MG63 (cell line): ENCODE measurements around the gene IL10RB. TPM values are rescaled to one million over a fixed set of nuclear protein-coding genes. Genes with fewer than 3 reads are reported as not detected.

Experiments
- DNase-seq: peaks from one replicate; pipeline ENCODE4 v3.0.0-alpha.2; 2020
- H3K27me3 ChIP-seq: fragments of 250-450 bp; sonication (Bioruptor Pico); 2 replicates; pipeline ENCODE4 v1.5.1; 2020; ENCODE audit warnings: mild to moderate bottlenecking, moderate library complexity
- H3K36me3 ChIP-seq: fragments of 250-450 bp; sonication (Bioruptor Pico); 2 replicates; pipeline ENCODE4 v1.5.1; 2020; ENCODE audit warnings: mild to moderate bottlenecking, moderate library complexity
- H3K4me3 ChIP-seq: fragments of 250-450 bp; sonication (Bioruptor Pico); 2 replicates; pipeline ENCODE4 v1.5.1; 2020; ENCODE audit warnings: mild to moderate bottlenecking, moderate library complexity
- H3K9me3 ChIP-seq: fragments of 250-450 bp; sonication (Bioruptor Pico); 2 replicates; pipeline ENCODE4 v1.5.1; 2020; ENCODE audit warnings: mild to moderate bottlenecking, moderate library complexity
- total RNA-seq: library from RNA; depleted of rRNA; stranded (reverse); fragments of >200 nt; shearing (Covaris generic); gene quantifications from 2 replicates; pipeline ENCODE4 v1.2.3, GENCODE V29; 2014; ENCODE audit warnings: low replicate concordance

IL10RB gene
- total RNA-seq, 1 experiment from 2014 or later: 44.5 TPM

DNA sequence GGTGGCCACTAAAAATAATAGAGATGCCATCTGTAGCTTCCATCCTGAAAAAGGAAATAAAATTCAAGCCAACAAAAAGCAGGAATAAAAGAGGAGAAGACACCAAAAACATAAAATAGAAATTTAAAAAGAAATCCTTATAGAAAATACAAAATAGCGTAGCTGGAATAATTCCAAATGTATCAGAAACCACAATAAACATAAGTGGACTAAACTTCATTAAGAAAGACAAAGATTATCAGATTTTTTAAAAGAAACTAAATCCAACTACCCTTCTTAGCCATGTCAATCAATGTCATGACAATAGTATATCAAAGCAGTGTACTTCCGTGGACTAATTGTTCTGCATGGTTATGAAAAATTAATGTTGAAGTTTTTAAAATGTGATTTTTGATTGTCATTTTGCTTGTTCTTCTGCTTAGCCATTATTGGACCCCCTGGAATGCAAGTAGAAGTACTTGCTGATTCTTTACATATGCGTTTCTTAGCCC lies 13.2 kb downstream of the IL10RB start:
- H3K36me3 ChIP-seq: peaks cover 18% of the 10 kb centered on the region
- no peak overlapping the region for H3K4me3 ChIP-seq
- no peaks in the 10 kb centered on the region for H3K27me3 ChIP-seq
- no peak for DNase-seq
- peaks cover 10% of the 10 kb centered on the region; the same call in 1 of the 2 replicates for H3K9me3 ChIP-seq

DNA sequence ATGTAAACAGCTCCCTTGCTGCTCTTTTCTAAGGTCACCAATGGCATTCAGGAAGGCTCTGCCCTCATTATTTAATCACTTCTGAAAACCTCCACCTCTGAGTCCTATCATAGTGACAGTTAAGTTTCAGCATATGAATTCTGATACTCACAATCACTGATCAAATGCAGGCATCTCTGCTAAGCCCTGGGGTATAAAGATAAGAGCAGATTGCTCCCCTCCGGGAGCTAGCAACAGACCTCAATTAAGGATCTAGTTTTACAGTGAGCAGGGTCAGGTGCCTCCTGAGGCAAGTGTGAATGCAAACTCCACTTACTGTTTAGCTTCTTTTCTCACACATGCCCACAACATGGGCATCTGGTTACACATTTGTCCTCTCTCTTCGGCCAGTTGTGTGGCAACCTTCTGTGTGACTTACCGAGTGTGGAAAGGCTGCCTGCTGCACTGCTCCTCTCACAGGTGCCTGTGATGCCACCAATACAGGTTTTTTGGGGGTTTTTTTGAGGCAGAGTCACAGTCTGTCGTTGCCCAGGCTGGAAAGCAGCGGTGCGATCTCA lies 15.0 kb downstream of the IL10RB start:
- Histone ChIP-seq H3K9me3 (peaks cover 10% of the 10 kb centered on the region; the same call in 1 of the 2 replicates), H3K4me3 (no peak overlapping the region), H3K36me3 (peaks cover 18% of the 10 kb centered on the region), H3K27me3 (no peaks in the 10 kb centered on the region)
- DNase-seq: no peak

DNA sequence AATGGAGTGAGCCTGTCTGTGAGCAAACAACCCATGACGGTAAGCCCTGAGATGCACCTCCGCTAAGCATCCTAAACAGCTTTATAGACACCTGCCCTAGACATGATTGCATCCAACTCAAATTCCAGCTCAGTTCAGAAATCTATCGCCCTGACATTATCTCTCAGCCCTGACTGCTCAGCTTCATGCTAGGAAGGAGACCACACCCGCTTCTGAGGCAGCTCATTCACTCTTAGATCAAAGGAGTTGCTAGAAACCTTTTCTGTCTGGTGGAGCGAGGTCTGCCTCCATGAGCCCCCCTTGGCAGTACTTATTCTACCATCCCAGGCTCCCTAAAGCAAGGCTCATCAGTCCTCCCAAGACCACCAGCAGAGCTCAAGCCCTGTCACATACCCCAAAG lies 17.0 kb downstream of the IL10RB start:
- Histone ChIP-seq H3K36me3 (peaks cover 15% of the 10 kb centered on the region), H3K4me3 (no peak overlapping the region), H3K9me3 (peaks cover 10% of the 10 kb centered on the region; the same call in 1 of the 2 replicates), H3K27me3 (no peaks in the 10 kb centered on the region)
- DNase-seq: no peak

DNA sequence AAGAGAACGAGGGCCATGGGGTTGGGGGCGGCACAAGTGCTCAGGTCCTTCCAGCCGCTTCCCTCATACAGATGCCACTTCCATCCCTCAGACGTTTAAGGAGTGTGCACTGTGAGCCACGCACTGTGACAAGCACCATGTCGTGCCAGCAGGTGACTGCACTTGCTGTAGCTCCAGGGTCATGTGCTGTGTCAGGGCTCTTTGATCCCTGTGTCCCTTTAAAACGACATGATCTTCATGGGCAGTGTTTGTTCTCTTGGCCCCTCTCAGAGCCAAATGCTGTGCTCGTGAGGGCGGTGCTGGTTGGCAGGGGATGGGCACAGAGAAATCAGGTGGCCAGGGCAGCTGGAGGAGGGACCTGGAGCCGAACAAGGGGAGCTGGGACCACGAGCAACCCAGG lies 19.9 kb downstream of the IL10RB start:
- H3K9me3 ChIP-seq: no peaks in the 10 kb centered on the region
- DNase-seq: no peak
- H3K4me3 ChIP-seq: no peak overlapping the region
- no peaks in the 10 kb centered on the region for H3K27me3 ChIP-seq
- no peaks in the 10 kb centered on the region; the same call in 1 of the 2 replicates for H3K36me3 ChIP-seq

DNA sequence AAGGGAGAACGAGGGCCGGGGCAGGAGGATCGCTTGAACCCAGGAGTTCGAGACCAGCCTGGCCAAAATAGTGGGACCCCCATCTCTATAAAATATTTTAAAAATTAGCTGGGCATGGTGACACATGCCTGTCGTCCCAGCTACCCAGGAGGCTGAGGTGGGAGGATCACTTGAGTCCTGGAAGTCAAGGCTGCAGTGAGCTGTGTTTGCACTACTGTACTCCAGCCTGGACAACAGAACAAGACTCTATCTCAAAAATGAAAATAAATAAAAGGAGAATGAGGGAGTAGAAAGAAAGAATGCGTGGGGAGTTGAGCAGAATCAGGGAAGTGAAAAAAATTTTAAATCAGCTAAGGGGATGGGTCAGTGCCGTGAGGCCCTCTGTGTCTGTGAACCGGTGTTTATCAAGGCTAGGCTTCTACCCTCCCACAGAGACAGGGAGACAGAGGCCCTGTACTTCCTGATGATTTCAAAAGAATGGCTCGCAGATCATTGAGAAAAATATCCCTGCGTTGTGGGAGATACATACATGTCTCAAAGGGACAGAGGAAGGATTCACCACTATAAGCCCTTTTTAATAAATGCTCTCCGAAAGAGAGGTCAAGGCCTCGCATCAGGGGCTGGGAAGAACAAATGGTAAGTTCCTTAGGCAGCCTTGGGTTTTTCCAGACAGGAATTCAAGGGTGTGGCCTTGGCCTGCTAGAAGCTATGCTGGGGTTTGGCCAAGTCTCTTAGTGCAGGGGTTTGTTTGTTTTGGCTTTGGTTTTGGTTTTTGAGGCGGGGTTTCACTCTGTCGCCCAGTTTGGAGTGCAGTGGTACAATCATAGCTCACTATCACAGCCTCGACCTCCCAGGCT lies 20.7 kb downstream of the IL10RB start:
- H3K36me3 ChIP-seq: no peaks in the 10 kb centered on the region; the same call in 1 of the 2 replicates
- peak; percentile 70 for DNase-seq
- H3K27me3 ChIP-seq: no peaks in the 10 kb centered on the region
- H3K9me3 ChIP-seq: no peaks in the 10 kb centered on the region
- H3K4me3 ChIP-seq: no peak overlapping the region

DNA sequence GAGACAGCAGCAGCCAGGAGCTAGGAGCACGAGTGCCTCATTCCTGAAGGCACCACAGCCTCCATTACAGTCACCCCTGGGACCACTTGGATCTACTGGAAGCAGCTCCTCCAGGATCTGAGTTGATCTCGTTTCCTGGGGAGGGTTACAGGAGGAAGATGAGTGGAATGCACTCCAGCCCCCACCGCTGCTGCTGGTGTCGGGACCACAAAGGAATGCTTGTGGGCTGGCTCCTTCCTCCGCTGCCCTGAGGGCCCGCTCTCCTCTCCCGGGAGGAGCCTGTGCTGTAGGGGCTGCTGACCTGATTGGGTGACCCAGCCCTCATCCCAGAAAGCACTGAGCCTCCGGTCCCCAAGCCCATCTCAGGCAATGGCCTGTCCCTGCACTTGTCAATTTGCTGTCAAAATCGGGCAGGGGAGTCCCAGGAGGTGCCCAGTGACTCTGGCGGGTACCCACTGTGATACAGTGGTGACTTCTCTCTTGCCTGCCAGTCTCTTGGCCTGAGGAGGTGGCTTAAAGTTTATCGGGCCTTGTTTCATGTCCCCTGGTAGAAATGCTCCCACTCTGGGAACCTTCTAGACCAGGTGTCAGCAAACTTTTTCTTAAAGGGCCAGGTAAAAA lies 23.1 kb downstream of the IL10RB start:
- no peaks in the 10 kb centered on the region for H3K27me3 ChIP-seq
- no peaks in the 10 kb centered on the region; the same call in 1 of the 2 replicates for H3K36me3 ChIP-seq
- no peak for DNase-seq
- H3K9me3 ChIP-seq: no peaks in the 10 kb centered on the region
- no peak overlapping the region for H3K4me3 ChIP-seq

DNA sequence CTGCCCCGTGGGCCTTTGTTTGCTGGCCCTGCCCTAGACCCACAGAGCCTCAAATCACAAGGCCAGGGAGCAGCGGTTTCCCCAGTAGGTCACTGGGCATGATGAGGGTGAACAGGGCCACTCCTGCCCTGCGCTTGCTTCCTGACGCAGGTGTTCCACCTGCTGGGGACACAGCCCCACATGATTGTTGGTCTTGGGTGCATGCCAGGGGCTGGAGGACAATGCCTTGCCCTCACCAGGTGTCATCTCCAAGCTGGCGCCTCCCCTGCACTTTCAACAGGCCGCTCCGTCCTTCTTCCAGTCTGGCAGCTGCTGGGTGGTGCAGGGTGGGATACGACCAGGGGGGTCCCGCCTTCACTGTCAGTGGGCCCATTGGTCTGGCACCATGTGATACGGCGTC lies 24.3 kb downstream of the IL10RB start:
- Histone ChIP-seq H3K9me3 (no peaks in the 10 kb centered on the region), H3K36me3 (no peaks in the 10 kb centered on the region; the same call in 1 of the 2 replicates), H3K4me3 (no peak overlapping the region), H3K27me3 (no peaks in the 10 kb centered on the region)
- no peak for DNase-seq

DNA sequence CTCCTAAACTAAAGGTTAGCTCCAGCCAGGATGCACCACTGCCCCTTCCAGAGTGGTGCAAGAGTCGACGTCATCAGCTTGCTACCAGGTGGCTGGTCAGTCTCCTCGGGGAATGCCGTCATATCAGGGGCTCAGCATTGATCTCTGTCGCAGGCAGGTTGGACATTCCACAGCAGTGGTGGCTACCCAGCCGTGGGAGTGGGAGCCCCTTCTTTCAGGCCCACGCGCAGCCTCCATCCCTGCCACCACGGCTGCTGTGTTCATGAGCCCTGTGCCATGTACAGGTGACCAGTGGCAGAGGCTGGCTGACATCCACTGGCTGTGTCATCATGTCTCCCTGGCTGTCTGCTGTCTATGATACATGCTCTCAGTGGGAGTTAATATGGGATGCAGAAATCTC lies 25.5 kb downstream of the IL10RB start:
- Histone ChIP-seq H3K36me3 (peaks cover 2% of the 10 kb centered on the region; the same call in 1 of the 2 replicates), H3K27me3 (no peaks in the 10 kb centered on the region)
- DNase-seq: no peak

DNA sequence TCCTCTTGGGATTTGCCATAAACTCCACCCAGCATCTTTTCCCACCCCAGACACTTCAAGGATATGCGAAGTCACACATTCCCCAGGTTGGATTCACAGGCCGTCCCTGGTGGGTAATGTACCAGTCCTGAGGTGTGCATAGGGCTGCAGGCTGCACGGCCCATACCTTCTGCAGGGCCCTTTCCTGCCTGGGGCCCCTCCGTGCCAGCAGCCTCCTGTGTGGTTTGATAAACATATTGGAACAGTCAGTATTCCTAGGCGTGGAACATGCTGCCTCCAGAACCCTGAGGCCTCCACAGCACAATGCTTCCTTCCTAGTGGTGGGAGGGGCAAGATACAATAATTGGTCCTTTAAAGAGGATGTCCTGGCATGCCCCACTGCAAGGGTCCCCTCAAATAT lies 26.6 kb downstream of the IL10RB start:
- Histone ChIP-seq H3K4me3 (no peak overlapping the region), H3K36me3 (peaks cover 2% of the 10 kb centered on the region; the same call in 1 of the 2 replicates), H3K27me3 (no peaks in the 10 kb centered on the region), H3K9me3 (no peaks in the 10 kb centered on the region)
- DNase-seq: no peak

More for the DNA sequence above, 25.5 kb downstream of the IL10RB start:
- Histone ChIP-seq H3K4me3 (no peak overlapping the region), H3K9me3 (no peaks in the 10 kb centered on the region)

DNA sequence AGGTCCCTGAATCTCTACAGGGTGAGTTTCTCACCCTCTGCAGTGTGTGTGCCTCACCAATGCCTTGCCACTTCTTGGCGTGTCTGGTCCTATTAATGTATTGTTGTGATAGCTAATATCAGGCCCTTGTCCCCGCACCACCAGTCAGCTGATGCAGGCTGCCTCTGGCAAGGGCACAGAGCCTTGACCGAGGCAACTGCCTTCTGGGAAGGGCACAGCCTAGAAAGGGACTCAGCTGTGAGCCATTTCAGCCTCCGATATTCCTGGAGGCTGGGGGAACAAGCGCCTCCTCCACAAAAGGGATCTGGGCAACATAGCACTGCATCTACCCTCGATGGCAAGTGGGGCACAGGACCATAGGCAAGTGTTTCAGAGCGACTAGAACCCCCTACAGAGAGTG lies 27.0 kb downstream of the IL10RB start:
- Histone ChIP-seq H3K4me3 (no peak overlapping the region), H3K36me3 (peaks cover 2% of the 10 kb centered on the region; the same call in 1 of the 2 replicates), H3K27me3 (no peaks in the 10 kb centered on the region), H3K9me3 (no peaks in the 10 kb centered on the region)
- no peak for DNase-seq

DNA sequence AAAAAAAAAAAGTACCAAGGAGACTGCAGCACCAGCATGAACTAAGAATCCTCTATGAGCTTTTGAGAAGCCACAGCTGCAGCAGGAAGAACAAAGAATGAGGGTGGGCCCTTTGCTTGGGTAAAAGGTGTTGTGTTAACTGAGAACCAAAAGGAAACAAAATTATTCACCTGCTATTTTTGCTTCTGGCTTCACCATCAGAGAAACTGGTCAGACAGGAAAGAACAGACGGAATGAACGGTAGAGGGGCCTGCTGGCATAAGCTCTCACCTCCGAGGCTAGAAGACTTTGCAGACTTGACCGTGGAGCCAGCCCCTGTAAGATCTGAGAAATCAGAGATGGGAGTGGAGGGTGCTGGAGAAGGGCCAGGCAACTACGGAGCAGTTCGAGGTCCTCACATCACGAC lies 27.6 kb downstream of the IL10RB start:
- DNase-seq: no peak
- Histone ChIP-seq H3K27me3 (no peaks in the 10 kb centered on the region), H3K9me3 (no peaks in the 10 kb centered on the region), H3K4me3 (no peak overlapping the region), H3K36me3 (peaks cover 2% of the 10 kb centered on the region; the same call in 1 of the 2 replicates)

DNA sequence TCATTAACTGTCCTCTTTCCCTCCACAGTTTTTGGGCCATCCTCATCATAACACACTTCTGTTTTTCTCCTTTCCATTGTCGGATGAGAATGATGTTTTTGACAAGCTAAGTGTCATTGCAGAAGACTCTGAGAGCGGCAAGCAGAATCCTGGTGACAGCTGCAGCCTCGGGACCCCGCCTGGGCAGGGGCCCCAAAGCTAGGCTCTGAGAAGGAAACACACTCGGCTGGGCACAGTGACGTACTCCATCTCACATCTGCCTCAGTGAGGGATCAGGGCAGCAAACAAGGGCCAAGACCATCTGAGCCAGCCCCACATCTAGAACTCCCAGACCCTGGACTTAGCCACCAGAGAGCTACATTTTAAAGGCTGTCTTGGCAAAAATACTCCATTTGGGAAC lies 30.0 kb downstream of the IL10RB start:
- no peak for DNase-seq
- Histone ChIP-seq H3K36me3 (peaks cover 2% of the 10 kb centered on the region; the same call in 1 of the 2 replicates), H3K9me3 (no peaks in the 10 kb centered on the region), H3K27me3 (no peaks in the 10 kb centered on the region), H3K4me3 (no peak overlapping the region)

DNA sequence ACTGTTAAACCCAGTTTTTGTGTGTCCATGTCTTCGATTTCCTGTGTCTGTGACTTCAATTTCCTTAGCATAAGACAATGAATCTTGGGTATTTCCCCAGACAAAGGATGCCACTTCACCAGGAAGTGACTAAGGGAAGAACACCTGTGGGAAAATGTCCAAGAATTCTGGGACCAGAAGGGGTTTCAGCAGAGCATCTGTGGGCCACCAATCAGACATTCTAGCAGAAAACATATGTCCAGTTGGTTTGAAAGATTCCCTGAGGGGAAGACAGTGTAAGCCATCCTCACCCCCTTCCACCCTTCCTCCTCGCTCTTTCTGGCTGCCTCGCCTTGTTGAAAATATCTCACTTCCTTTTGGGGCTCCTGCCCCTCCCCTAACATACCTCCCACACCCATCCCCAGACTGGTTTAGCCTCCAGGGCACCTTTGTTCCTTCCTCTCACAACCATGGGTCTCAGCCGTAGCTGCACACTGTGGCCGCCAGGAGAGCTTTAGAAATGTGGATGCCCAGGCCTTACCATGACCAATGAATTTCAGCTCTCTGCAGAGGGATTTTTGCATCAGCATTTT lies 33.1 kb downstream of the IL10RB start:
- DNase-seq: no peak
- H3K9me3 ChIP-seq: no peaks in the 10 kb centered on the region
- H3K4me3 ChIP-seq: no peak overlapping the region
- H3K27me3 ChIP-seq: no peaks in the 10 kb centered on the region
- H3K36me3 ChIP-seq: peaks cover 2% of the 10 kb centered on the region; the same call in 1 of the 2 replicates

DNA sequence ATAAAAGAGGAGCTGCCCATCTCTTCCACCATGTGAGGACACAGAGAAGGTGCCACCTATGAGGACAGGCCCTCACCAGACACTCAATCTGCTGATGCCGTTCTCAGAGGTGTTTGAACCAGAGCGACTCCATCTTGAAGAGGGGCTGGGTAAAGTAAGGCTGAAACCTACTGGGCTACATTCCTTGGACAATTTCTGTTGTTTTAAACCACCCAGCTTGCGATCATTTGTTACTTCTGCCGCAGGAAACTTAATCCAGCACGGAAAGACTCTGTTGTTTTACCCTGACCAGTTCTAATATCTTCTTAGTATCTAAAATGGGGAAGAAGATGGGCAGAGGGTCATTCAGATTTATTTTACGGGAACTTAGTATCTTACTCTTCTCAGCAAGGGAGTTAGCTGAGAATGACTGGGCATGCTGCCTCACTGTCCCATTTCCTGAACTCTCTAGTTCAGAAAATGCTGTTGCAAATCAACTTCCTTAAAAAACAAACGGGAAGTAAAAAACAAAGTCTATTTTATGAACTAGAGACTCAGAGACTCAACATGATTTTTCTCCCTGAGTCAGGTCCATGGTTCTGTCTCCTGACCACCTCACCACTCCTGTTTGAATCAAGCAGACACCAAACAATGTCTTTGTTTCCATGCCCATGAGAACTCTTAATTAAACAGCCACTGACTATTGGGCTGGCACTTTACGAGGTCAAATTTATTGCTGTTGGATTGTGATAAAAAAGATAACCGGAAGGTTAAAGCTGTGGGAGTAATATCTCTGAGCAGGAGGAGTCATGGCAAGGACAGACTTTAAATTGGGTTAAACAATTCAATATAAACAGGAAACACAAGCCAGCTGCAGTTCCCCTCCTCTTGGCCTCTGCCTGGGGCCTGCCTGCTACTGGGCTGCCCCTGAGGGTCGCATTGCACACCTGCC lies 34.8 kb downstream of the IL10RB start:
- no peak overlapping the region for H3K4me3 ChIP-seq
- peaks cover 2% of the 10 kb centered on the region; the same call in 1 of the 2 replicates for H3K36me3 ChIP-seq
- DNase-seq: no peak
- no peaks in the 10 kb centered on the region for H3K9me3 ChIP-seq
- H3K27me3 ChIP-seq: no peaks in the 10 kb centered on the region

DNA sequence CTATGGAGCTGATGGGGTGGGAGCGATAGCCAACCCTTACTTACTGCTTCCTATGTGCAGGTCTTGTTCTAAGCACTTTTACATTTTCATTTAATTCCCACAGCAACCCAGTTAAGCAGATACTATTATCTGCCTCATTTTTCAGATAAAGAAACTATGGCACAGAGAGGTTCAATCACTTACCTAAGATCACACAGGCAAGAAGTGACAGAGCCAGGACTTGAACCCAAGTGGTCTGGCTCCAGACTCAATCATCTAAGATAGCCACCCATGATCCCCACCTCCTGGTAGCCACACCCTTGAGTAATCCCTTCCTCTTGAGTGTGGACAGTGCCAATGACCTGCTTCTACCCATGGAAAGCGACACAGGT lies 35.5 kb downstream of the IL10RB start:
- no peak overlapping the region for H3K4me3 ChIP-seq
- no peaks in the 10 kb centered on the region for H3K9me3 ChIP-seq
- H3K27me3 ChIP-seq: no peaks in the 10 kb centered on the region
- H3K36me3 ChIP-seq: no peaks in the 10 kb centered on the region
- DNase-seq: no peak

DNA sequence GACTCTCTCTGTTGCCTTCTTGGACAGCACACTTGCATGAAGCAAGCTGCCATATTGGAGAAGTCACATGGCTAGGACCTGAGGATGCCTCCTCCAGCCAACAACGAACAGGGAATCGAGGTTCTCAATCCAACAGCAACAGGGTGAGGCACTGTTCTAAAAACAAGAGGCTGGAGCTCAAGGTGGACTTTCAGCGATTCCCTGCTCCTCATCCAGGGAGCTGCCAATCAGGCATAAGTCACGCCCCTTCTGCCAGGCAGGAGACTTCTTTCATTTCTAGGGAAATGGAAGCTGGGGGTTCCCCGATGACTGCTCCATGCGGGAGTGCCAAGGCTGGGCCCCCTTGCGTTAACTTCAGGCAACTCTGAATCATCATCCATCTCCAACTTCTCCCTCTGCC lies 35.9 kb downstream of the IL10RB start:
- Histone ChIP-seq H3K27me3 (no peaks in the 10 kb centered on the region), H3K4me3 (no peak overlapping the region), H3K9me3 (no peaks in the 10 kb centered on the region), H3K36me3 (no peaks in the 10 kb centered on the region)
- no peak for DNase-seq
